Neural cell (in vitro differentiated cells): Measurements from ENCODE around the gene RPL19. TPM values are rescaled to one million over a fixed set of nuclear protein-coding genes. Genes with fewer than 3 reads are reported as not detected.

Source experiments
- H2AFZ ChIP-seq: fragments of 200-600, 300-800 bp; sonication (generic), shearing (Covaris generic); 2 replicates; pipeline ENCODE4 v1.6.0; 2014; ENCODE audit warnings: low read depth, mild to moderate bottlenecking, antibody characterized with exemption, low read length, moderate library complexity
- H3F3A ChIP-seq: fragments of 200-600 bp; shearing (Covaris generic); 2 replicates; pipeline ENCODE4 v1.6.1; 2016; ENCODE audit warnings: mild to moderate bottlenecking, moderate library complexity, mixed read lengths, antibody characterized with exemption, low read length; ENCODE audit not compliant: insufficient read depth, poor library complexity, severe bottlenecking
- H3K27ac ChIP-seq: fragments of 200-600, 300-800 bp; sonication (generic), shearing (Covaris generic); 2 replicates; pipeline ENCODE4 v1.5.1; 2014; ENCODE audit warnings: mild to moderate bottlenecking, low read length, moderate library complexity
- H3K27me3 ChIP-seq: fragments of 300-800, 200-600 bp; sonication (generic), shearing (Covaris generic); 2 replicates; pipeline ENCODE4 v1.6.0; 2014; ENCODE audit warnings: mild to moderate bottlenecking, low read depth, low read length, moderate library complexity; ENCODE audit not compliant: insufficient read depth
- H3K36me3 ChIP-seq: fragments of 300-800, 200-600 bp; sonication (generic), shearing (Covaris generic); 2 replicates; pipeline ENCODE4 v1.5.1; 2014; ENCODE audit warnings: mild to moderate bottlenecking, antibody characterized with exemption, low read length, moderate library complexity; ENCODE audit not compliant: insufficient read depth
- H3K4me2 ChIP-seq: fragments of 300-800, 200-600 bp; sonication (generic), shearing (Covaris generic); 2 replicates; pipeline ENCODE4 v1.6.0; 2014; ENCODE audit warnings: mild to moderate bottlenecking, low read length
- H3K4me3 ChIP-seq: fragments of 300-800, 200-600 bp; sonication (generic), shearing (Covaris generic); 2 replicates; pipeline ENCODE4 v1.5.1; 2014; ENCODE audit warnings: mild to moderate bottlenecking, low read length, moderate library complexity
- H3K79me2 ChIP-seq: fragments of 200-600 bp; shearing (Covaris generic); replicated peaks from 2 replicates; pipeline ENCODE4 v1.6.0; 2014; ENCODE audit warnings: mild to moderate bottlenecking, low read length, moderate library complexity; ENCODE audit not compliant: insufficient read depth
- H3K9ac ChIP-seq: fragments of 300-800, 200-600 bp; sonication (generic), shearing (Covaris generic); 2 replicates; pipeline ENCODE4 v1.6.1; 2016; ENCODE audit warnings: mild to moderate bottlenecking, low read length, mixed read lengths
- H3K9me2 ChIP-seq: fragments of 200-600 bp; shearing (Covaris generic); 2 replicates; pipeline ENCODE4 v1.6.1; 2016; ENCODE audit warnings: mild to moderate bottlenecking, low read length, mixed read lengths; ENCODE audit not compliant: insufficient read depth
- H3K9me3 ChIP-seq: fragments of 200-600, 300-800 bp; sonication (generic), shearing (Covaris generic); 2 replicates; pipeline ENCODE4 v1.6.1; 2016; ENCODE audit warnings: mild to moderate bottlenecking, mixed run types, low read length, moderate library complexity, mixed read lengths
- H4K20me1 ChIP-seq: fragments of 200-600 bp; shearing (Covaris generic); 2 replicates; pipeline ENCODE4 v1.6.1; 2016; ENCODE audit warnings: mild to moderate bottlenecking, mixed run types; ENCODE audit not compliant: insufficient read depth
- EP300 ChIP-seq: fragments of 450-650 bp; conservative IDR thresholded peaks from 2 replicates; pipeline ENCODE4 v1.6.1; 2014; ENCODE audit warnings: antibody characterized with exemption, mild to moderate bottlenecking, moderate library complexity; ENCODE audit not compliant: poor library complexity, severe bottlenecking
- EZH2 ChIP-seq: fragments of 200-600, 300-800 bp; shearing (Covaris generic), sonication (generic); IDR thresholded peaks from 2 replicates; pipeline ENCODE4 v1.6.1; 2014; ENCODE audit warnings: antibody characterized with exemption, low read length, borderline replicate concordance, mild to moderate bottlenecking; ENCODE audit not compliant: insufficient read depth, poor library complexity, severe bottlenecking
- MXI1 ChIP-seq: fragments of 450-650 bp; conservative IDR thresholded peaks from 2 replicates; pipeline ENCODE4 v1.6.1; 2014; ENCODE audit warnings: antibody characterized with exemption, mild to moderate bottlenecking; ENCODE audit not compliant: poor library complexity, severe bottlenecking
- POLR2AphosphoS5 ChIP-seq: IDR thresholded peaks from 2 replicates; pipeline ENCODE4 v1.6.1; 2012
- RAD21 ChIP-seq: fragments of 450-650 bp; conservative IDR thresholded peaks from 2 replicates; pipeline ENCODE4 v1.6.1; 2014; ENCODE audit warnings: antibody characterized with exemption, mild to moderate bottlenecking, moderate library complexity
- SMC3 ChIP-seq: fragments of 450-650 bp; conservative IDR thresholded peaks from 2 replicates; pipeline ENCODE4 v1.6.1; 2014; ENCODE audit warnings: antibody characterized with exemption, mild to moderate bottlenecking, moderate library complexity; ENCODE audit not compliant: poor library complexity
- TAF1 ChIP-seq: IDR thresholded peaks from 2 replicates; pipeline ENCODE4 v1.6.1; 2012; ENCODE audit warnings: low read depth
- polyA plus RNA-seq: library from polyadenylated mRNA; depleted of rRNA; stranded (reverse); fragments of >200 nt; gene quantifications from 2 replicates; pipeline ENCODE4 v1.2.3, GENCODE V29; 2014
- TF ChIP-seq, protein P1 (sequence below): fragments of 450-650 bp; IDR thresholded peaks from 2 replicates; pipeline ENCODE4 v1.5.1; 2014; ENCODE audit warnings: antibody characterized with exemption, mild to moderate bottlenecking, moderate library complexity; ENCODE audit not compliant: poor library complexity, severe bottlenecking
- TF ChIP-seq, protein P2 (sequence below): IDR thresholded peaks from 2 replicates; pipeline ENCODE4 v1.6.1; 2012; ENCODE audit warnings: borderline replicate concordance

Gene RPL19
- polyA plus RNA-seq, 1 donor from 2014 or later: 1,623 TPM

- Histone ChIP-seq H3K9ac (peak overlapping the region; percentile 23), H3K4me2 (peak overlapping the region; percentile 48), H2AFZ (no peak overlapping the region), H3K36me3 (no peaks in the 10 kb centered on the region), H4K20me1 (no peaks in the 10 kb centered on the region), H3F3A (no peaks in the 10 kb centered on the region), H3K4me3 (peak overlapping the region; percentile 67), H3K9me2 (no peaks in the 10 kb centered on the region), H3K79me2 (no peaks in the 10 kb centered on the region), H3K27ac (no peak overlapping the region), H3K27me3 (peaks cover 38% of the 10 kb centered on the region), H3K9me3 (no peaks in the 10 kb centered on the region)
- TF ChIP-seq EZH2: no peak
- no peak for TF ChIP-seq EP300
- TF ChIP-seq POLR2AphosphoS5: no peak
- no peak for TF ChIP-seq RAD21
- TF ChIP-seq SMC3: no peak
- TF ChIP-seq, protein P1, sequence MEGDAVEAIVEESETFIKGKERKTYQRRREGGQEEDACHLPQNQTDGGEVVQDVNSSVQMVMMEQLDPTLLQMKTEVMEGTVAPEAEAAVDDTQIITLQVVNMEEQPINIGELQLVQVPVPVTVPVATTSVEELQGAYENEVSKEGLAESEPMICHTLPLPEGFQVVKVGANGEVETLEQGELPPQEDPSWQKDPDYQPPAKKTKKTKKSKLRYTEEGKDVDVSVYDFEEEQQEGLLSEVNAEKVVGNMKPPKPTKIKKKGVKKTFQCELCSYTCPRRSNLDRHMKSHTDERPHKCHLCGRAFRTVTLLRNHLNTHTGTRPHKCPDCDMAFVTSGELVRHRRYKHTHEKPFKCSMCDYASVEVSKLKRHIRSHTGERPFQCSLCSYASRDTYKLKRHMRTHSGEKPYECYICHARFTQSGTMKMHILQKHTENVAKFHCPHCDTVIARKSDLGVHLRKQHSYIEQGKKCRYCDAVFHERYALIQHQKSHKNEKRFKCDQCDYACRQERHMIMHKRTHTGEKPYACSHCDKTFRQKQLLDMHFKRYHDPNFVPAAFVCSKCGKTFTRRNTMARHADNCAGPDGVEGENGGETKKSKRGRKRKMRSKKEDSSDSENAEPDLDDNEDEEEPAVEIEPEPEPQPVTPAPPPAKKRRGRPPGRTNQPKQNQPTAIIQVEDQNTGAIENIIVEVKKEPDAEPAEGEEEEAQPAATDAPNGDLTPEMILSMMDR: no peak
- TF ChIP-seq MXI1: no peak
- TF ChIP-seq TAF1: no peak
- TF ChIP-seq, protein P2, sequence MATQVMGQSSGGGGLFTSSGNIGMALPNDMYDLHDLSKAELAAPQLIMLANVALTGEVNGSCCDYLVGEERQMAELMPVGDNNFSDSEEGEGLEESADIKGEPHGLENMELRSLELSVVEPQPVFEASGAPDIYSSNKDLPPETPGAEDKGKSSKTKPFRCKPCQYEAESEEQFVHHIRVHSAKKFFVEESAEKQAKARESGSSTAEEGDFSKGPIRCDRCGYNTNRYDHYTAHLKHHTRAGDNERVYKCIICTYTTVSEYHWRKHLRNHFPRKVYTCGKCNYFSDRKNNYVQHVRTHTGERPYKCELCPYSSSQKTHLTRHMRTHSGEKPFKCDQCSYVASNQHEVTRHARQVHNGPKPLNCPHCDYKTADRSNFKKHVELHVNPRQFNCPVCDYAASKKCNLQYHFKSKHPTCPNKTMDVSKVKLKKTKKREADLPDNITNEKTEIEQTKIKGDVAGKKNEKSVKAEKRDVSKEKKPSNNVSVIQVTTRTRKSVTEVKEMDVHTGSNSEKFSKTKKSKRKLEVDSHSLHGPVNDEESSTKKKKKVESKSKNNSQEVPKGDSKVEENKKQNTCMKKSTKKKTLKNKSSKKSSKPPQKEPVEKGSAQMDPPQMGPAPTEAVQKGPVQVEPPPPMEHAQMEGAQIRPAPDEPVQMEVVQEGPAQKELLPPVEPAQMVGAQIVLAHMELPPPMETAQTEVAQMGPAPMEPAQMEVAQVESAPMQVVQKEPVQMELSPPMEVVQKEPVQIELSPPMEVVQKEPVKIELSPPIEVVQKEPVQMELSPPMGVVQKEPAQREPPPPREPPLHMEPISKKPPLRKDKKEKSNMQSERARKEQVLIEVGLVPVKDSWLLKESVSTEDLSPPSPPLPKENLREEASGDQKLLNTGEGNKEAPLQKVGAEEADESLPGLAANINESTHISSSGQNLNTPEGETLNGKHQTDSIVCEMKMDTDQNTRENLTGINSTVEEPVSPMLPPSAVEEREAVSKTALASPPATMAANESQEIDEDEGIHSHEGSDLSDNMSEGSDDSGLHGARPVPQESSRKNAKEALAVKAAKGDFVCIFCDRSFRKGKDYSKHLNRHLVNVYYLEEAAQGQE: no peak
These were observed 26.0 kb downstream of the RPL19 start for GRCh38 chr17:39225959-39226683.

GRCh38 chr17:39227364-39227919 lies 27.4 kb downstream of the RPL19 start:
- Histone ChIP-seq H3F3A (no peaks in the 10 kb centered on the region), H3K4me2 (no peak overlapping the region), H2AFZ (no peak overlapping the region), H3K36me3 (no peaks in the 10 kb centered on the region), H3K79me2 (no peaks in the 10 kb centered on the region), H3K27ac (no peak overlapping the region), H3K9me2 (no peaks in the 10 kb centered on the region), H3K9me3 (no peaks in the 10 kb centered on the region), H3K27me3 (peaks cover 38% of the 10 kb centered on the region), H3K9ac (no peak overlapping the region), H3K4me3 (no peak overlapping the region), H4K20me1 (no peaks in the 10 kb centered on the region)
- TF ChIP-seq EP300 (no peak), MXI1 (no peak), SMC3 (no peak), POLR2AphosphoS5 (no peak), TAF1 (no peak), EZH2 (no peak), RAD21 (no peak)
- TF ChIP-seq, protein P2: no peak
- TF ChIP-seq, protein P1: no peak
